Measurements from ENCODE around the gene AUNIP. TPM values are rescaled to one million over a fixed set of nuclear protein-coding genes. Genes with fewer than 3 reads are reported as not detected.

The AUNIP gene
- total RNA-seq, 4 donors from 2014 or later = 1.3 to 5.4 (median 2.5) TPM

- no peak for DNase-seq
- peak overlapping the region; percentile 85 to 96 (median 92) for H3K27ac ChIP-seq
- peaks cover 0 to 9% (median 1%) of the 10 kb centered on the region in 3 donors for H3K36me3 ChIP-seq
- peak overlapping the region; percentile 69 to 79 (median 75) for H3K4me3 ChIP-seq
- no peaks in the 10 kb centered on the region for H3K27me3 ChIP-seq
- peaks cover 40 to 98% (median 58%) of the 10 kb centered on the region in 3 donors for H3K4me1 ChIP-seq
- WGBS, 2 donors = 4 to 13% methylated on average over 5 of the region's 8 CpGs
- TF ChIP-seq, protein P1, sequence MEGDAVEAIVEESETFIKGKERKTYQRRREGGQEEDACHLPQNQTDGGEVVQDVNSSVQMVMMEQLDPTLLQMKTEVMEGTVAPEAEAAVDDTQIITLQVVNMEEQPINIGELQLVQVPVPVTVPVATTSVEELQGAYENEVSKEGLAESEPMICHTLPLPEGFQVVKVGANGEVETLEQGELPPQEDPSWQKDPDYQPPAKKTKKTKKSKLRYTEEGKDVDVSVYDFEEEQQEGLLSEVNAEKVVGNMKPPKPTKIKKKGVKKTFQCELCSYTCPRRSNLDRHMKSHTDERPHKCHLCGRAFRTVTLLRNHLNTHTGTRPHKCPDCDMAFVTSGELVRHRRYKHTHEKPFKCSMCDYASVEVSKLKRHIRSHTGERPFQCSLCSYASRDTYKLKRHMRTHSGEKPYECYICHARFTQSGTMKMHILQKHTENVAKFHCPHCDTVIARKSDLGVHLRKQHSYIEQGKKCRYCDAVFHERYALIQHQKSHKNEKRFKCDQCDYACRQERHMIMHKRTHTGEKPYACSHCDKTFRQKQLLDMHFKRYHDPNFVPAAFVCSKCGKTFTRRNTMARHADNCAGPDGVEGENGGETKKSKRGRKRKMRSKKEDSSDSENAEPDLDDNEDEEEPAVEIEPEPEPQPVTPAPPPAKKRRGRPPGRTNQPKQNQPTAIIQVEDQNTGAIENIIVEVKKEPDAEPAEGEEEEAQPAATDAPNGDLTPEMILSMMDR (IDR thresholded peaks at IDR 0.05) = no peak
- no peak for TF ChIP-seq POLR2A (IDR thresholded peaks at IDR 0.05)
- no peaks in the 10 kb centered on the region for H3K9me3 ChIP-seq
- intact Hi-C loops (cut with DNase I) = no loop called here
Observed at GRCh38 chr1:25874635-25875153, 15.4 kb upstream of the AUNIP start.

DNA sequence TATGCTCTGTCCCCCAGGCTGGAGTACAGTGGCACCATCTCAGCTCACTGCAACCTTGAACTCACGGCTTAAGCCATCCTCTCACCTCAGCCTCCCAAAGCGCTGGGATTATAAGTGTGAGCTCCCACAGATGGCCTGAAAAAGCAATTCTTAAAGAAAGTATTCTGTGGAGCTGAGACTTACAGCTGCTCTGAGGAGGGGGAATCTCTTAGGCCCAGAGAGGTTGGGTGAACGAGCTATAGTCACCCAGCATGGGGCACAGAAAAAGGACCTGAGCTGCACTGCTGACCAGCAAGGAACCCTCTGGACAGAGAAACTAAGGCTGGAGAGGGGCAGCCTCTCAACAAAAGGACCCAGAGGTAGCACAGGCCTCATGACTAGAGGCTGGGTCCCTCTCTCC is 15.0 kb upstream of the AUNIP start:
- Histone ChIP-seq H3K9me3 (no peaks in the 10 kb centered on the region), H3K36me3 (peaks cover 0 to 14% (median 4%) of the 10 kb centered on the region in 3 donors), H3K4me3 (peak overlapping the region; percentile 69 to 79 (median 75)), H3K27ac (peak overlapping the region; percentile 85 to 96 (median 92)), H3K4me1 (peaks cover 40 to 95% (median 57%) of the 10 kb centered on the region in 3 donors), H3K27me3 (no peaks in the 10 kb centered on the region)
- DNase-seq = no peak
- 80 to 83% methylated on average over 1 to 2 of the region's 3 CpGs for WGBS, 2 donors
- intact Hi-C loops (cut with DNase I) = no loop called here
- TF ChIP-seq, protein P1 (IDR thresholded peaks at IDR 0.05) = no peak
- TF ChIP-seq POLR2A (IDR thresholded peaks at IDR 0.05) = no peak

- Histone ChIP-seq H3K36me3 (peaks cover 0 to 20% (median 4%) of the 10 kb centered on the region in 3 donors), H3K27ac (peak overlapping the region; percentile 33 to 81 (median 62)), H3K9me3 (no peaks in the 10 kb centered on the region), H3K4me1 (peaks cover 42 to 89% (median 54%) of the 10 kb centered on the region in 3 donors), H3K27me3 (no peaks in the 10 kb centered on the region), H3K4me3 (no peak overlapping the region)
- DNase-seq = no peak
- WGBS, 2 donors = 46 to 51% methylated on average over 3 of the region's 3 CpGs
- no peak for TF ChIP-seq POLR2A (IDR thresholded peaks at IDR 0.05)
- TF ChIP-seq, protein P1 (IDR thresholded peaks at IDR 0.05) = no peak
- intact Hi-C loops (cut with DNase I) = no loop called here
Observed at GRCh38 chr1:25873120-25873519, 13.9 kb upstream of the AUNIP start.

GRCh38 chr1:25872713-25873112 is 13.5 kb upstream of the AUNIP start:
- no peaks in the 10 kb centered on the region for H3K9me3 ChIP-seq
- peak overlapping the region; percentile 50 to 81 (median 70) for H3K27ac ChIP-seq
- intact Hi-C loops (cut with DNase I) = no loop called here
- WGBS, 2 donors = 43 to 56% methylated on average over 2 of the region's 2 CpGs
- H3K27me3 ChIP-seq = no peaks in the 10 kb centered on the region
- DNase-seq = no peak
- H3K4me1 ChIP-seq = peaks cover 47 to 89% (median 58%) of the 10 kb centered on the region in 3 donors
- TF ChIP-seq, protein P1 (IDR thresholded peaks at IDR 0.05) = no peak
- no peak for TF ChIP-seq POLR2A (IDR thresholded peaks at IDR 0.05)
- peaks cover 0 to 20% (median 4%) of the 10 kb centered on the region in 3 donors for H3K36me3 ChIP-seq
- no peak overlapping the region for H3K4me3 ChIP-seq

GRCh38 chr1:25871704-25872494 is 12.6 kb upstream of the AUNIP start:
- no peaks in the 10 kb centered on the region for H3K9me3 ChIP-seq
- H3K27me3 ChIP-seq = no peaks in the 10 kb centered on the region
- no peak overlapping the region for H3K4me3 ChIP-seq
- 38 to 64% methylated on average over 8 to 9 of the region's 9 CpGs for WGBS, 2 donors
- TF ChIP-seq, protein P1 (IDR thresholded peaks at IDR 0.05) = no peak
- TF ChIP-seq POLR2A (IDR thresholded peaks at IDR 0.05) = no peak
- no peak for DNase-seq
- H3K4me1 ChIP-seq = peaks cover 52 to 89% (median 60%) of the 10 kb centered on the region in 3 donors
- intact Hi-C loops (cut with DNase I) = no loop called here
- peaks cover 0 to 20% (median 4%) of the 10 kb centered on the region in 3 donors for H3K36me3 ChIP-seq
- H3K27ac ChIP-seq = peak overlapping the region; percentile 66 to 81 (median 70)
